Peyer's patch (tissue), 4 donors: ENCODE measurements around the gene MRPL1. TPM values are rescaled to one million over a fixed set of nuclear protein-coding genes. Genes with fewer than 3 reads are reported as not detected.

Source experiments
- DNase-seq, 3 donors: peaks; one replicate each; pipeline ENCODE4 v3.0.0-alpha.2; 2017 to 2019
- H3K27ac ChIP-seq, 4 donors: fragments of 200-600 bp; sonication (generic); one replicate each; pipeline ENCODE4 v1.5.1; 2016 to 2019
- H3K27me3 ChIP-seq, 2 donors: fragments of 200-600 bp; sonication (generic); one replicate each; pipeline ENCODE4 v1.5.1; 2019
- H3K36me3 ChIP-seq, 3 donors: fragments of 200-600 bp; sonication (generic); one replicate each; pipeline ENCODE4 v1.5.1; 2016 to 2019
- H3K4me1 ChIP-seq, 4 donors: fragments of 200-600 bp; sonication (generic); one replicate each; pipeline ENCODE4 v1.5.1; 2016 to 2019
- H3K4me3 ChIP-seq, 4 donors: fragments of 200-600 bp; sonication (generic); 1 replicate in 3 of 4; 2 replicates in 1 of 4; pipeline ENCODE4 v1.5.1; 2016 to 2019; ENCODE audit warnings: mild to moderate bottlenecking in 1 of 4
- H3K9me3 ChIP-seq, 4 donors: fragments of 200-600 bp; sonication (generic); one replicate each; pipeline ENCODE4 v1.5.1; 2016 to 2019; ENCODE audit warnings: mild to moderate bottlenecking in 1 of 4
- POLR2A ChIP-seq, 2 donors: fragments of 450-650 bp; IDR thresholded peaks; one replicate each; pipeline ENCODE4 v1.5.1; 2017; ENCODE audit warnings: antibody characterized with exemption in 2 of 2, mild to moderate bottlenecking in 2 of 2, moderate library complexity in 2 of 2
- total RNA-seq, 4 donors: library from RNA; depleted of rRNA; stranded (reverse); fragments of >200 nt; gene quantifications; one replicate each; pipeline ENCODE4 v1.1.0, GENCODE V29; 2016
- TF ChIP-seq, protein P1 (sequence below), 6 experiments: fragments of 450-650 bp in 4 of 6; fragments of 200-600 bp in 2 of 6; sonication (generic) in 1 of 6; IDR thresholded peaks; one replicate each; pipeline ENCODE4 v1.5.1; 2017 to 2019; ENCODE audit warnings: antibody characterized with exemption in 6 of 6, mild to moderate bottlenecking in 3 of 6, moderate library complexity in 1 of 6

MRPL1 gene
- total RNA-seq, 4 donors from 2014 or later: 12.8 to 30.5 (median 16.8) TPM

DNA sequence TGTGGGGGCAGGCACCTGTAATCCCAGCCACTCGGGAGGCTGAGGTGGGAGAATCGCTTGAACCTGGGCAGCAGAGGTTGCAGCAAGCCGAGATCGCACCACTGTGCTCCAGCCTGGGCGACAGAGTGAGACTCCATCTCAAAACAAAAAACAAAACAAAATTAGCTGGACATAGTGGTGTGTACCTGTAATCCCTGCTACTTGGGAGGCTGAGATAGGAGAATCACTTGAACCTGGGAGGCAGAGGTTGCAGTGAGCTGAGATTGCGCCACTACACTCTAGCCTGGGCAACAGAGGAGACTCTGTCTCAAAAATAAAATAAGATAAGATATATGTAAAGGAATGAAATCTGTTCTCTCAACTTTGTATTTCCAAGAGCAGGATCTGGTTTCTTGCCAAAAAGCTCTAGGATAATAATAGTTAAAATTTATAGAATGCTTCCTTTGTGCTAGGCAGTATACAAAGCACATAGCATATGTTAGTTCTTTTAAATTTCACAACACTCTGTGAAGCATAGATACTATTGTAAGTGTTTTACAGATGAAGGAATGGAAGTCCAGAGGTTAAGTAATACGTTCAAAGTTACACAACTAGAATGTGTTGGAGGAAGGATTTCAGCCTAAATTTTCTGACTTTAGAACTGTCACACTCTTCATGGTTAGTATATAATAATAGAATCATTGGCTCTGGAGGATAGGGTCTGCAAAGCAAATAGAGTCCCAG is 10.3 kb downstream of the MRPL1 start:
- no peak for TF ChIP-seq POLR2A (IDR thresholded peaks at IDR 0.05)
- TF ChIP-seq, protein P1, sequence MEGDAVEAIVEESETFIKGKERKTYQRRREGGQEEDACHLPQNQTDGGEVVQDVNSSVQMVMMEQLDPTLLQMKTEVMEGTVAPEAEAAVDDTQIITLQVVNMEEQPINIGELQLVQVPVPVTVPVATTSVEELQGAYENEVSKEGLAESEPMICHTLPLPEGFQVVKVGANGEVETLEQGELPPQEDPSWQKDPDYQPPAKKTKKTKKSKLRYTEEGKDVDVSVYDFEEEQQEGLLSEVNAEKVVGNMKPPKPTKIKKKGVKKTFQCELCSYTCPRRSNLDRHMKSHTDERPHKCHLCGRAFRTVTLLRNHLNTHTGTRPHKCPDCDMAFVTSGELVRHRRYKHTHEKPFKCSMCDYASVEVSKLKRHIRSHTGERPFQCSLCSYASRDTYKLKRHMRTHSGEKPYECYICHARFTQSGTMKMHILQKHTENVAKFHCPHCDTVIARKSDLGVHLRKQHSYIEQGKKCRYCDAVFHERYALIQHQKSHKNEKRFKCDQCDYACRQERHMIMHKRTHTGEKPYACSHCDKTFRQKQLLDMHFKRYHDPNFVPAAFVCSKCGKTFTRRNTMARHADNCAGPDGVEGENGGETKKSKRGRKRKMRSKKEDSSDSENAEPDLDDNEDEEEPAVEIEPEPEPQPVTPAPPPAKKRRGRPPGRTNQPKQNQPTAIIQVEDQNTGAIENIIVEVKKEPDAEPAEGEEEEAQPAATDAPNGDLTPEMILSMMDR (IDR thresholded peaks at IDR 0.05): no peak
- Histone ChIP-seq H3K4me3 (no peak overlapping the region), H3K4me1 (no peaks in the 10 kb centered on the region), H3K36me3 (peaks cover 0 to 32% (median 0%) of the 10 kb centered on the region in 3 donors), H3K27me3 (no peaks in the 10 kb centered on the region), H3K27ac (no peak overlapping the region), H3K9me3 (no peaks in the 10 kb centered on the region)
- no peak for DNase-seq

DNA sequence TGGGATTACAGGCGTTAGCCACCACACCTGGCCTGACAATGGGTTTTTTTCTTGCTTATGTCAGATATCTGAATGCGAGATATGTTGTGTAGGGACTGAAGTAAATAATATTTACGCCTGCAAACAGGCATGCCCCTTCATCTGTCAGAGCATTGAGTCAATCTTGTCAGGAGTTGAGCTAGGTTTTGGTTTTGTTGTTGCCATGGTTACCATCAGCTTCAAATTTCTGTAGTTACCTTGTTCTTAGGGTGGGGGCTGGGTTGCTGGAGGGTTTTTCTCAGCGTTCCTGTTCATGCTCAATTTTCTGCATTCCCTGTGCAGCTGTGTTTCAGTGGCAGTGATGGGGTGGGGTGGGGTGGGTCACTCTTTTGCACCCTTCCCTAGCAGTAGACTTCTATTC is 14.5 kb downstream of the MRPL1 start:
- DNase-seq: no peak
- Histone ChIP-seq H3K36me3 (peaks cover 0 to 32% (median 0%) of the 10 kb centered on the region in 3 donors), H3K27me3 (no peaks in the 10 kb centered on the region), H3K9me3 (no peaks in the 10 kb centered on the region), H3K27ac (no peak overlapping the region), H3K4me1 (no peaks in the 10 kb centered on the region), H3K4me3 (no peak overlapping the region)
- TF ChIP-seq, protein P1 (IDR thresholded peaks at IDR 0.05): no peak

DNA sequence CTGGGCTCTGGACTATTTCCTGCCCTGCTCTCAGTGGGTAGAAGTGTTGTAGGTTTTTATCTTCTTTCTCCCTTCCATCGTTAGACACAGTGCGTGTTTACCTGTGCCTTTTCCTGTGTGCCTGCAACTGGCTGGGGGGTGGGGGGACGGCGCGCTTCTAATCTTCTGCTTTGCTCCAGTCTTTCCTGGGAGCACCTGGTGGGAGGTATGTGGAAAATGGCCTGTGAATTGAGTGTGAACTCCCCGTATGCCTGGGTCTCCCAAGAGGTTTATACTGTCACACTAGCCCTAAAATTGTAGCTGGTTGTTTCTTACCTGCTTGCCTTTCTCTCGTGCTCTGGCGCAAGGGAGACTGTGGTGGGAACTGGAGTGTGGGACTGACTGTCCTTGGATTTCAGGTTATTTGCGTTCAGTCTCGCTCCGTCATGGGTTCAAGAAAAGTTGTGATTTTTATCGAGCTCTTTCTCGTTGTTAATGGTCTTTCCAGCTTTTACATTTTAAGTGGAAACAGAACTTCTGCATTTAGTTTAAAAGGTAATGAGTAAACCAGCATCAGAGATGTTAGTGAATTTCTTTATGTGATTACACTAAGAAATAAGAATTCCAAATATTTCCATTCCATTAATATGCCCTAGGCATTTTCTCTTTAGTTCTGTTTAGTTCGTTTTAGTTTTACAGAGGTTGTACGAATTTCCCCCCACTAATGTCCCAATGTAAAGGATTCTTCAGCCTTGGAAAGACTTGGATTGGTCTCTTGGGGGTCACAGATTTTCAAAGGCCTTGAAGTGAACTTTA is 15.3 kb downstream of the MRPL1 start:
- Histone ChIP-seq H3K36me3 (peaks cover 0 to 25% (median 0%) of the 10 kb centered on the region in 3 donors), H3K27ac (no peak overlapping the region), H3K27me3 (no peaks in the 10 kb centered on the region), H3K9me3 (no peaks in the 10 kb centered on the region), H3K4me3 (no peak overlapping the region), H3K4me1 (no peaks in the 10 kb centered on the region)
- no peak for DNase-seq
- TF ChIP-seq POLR2A (IDR thresholded peaks at IDR 0.05): no peak
- TF ChIP-seq, protein P1 (IDR thresholded peaks at IDR 0.05): no peak

DNA sequence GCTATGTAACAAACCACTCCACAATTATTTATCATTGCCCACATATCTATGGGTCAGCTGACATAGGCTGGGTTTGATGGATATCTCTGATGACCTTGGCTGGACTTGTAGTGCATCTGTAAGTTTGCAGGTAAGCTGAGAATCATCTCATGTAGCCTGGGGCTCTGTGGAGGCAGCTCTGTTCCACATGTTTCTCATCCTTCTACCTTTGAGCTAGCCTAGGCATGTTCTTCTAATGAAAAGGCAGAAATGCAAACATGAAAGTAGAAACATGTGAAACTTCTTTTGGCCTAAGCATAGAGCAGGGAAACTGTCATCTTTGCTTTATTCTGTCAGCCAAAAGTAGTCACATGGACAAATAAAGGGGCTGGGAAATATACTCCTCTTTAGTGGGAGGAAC is 18.2 kb downstream of the MRPL1 start:
- Histone ChIP-seq H3K4me1 (no peaks in the 10 kb centered on the region), H3K9me3 (no peaks in the 10 kb centered on the region), H3K4me3 (no peak overlapping the region), H3K27ac (no peak overlapping the region), H3K36me3 (peaks cover 0 to 25% (median 0%) of the 10 kb centered on the region in 3 donors), H3K27me3 (no peaks in the 10 kb centered on the region)
- TF ChIP-seq, protein P1 (IDR thresholded peaks at IDR 0.05): no peak
- TF ChIP-seq POLR2A (IDR thresholded peaks at IDR 0.05): no peak
- no peak for DNase-seq

DNA sequence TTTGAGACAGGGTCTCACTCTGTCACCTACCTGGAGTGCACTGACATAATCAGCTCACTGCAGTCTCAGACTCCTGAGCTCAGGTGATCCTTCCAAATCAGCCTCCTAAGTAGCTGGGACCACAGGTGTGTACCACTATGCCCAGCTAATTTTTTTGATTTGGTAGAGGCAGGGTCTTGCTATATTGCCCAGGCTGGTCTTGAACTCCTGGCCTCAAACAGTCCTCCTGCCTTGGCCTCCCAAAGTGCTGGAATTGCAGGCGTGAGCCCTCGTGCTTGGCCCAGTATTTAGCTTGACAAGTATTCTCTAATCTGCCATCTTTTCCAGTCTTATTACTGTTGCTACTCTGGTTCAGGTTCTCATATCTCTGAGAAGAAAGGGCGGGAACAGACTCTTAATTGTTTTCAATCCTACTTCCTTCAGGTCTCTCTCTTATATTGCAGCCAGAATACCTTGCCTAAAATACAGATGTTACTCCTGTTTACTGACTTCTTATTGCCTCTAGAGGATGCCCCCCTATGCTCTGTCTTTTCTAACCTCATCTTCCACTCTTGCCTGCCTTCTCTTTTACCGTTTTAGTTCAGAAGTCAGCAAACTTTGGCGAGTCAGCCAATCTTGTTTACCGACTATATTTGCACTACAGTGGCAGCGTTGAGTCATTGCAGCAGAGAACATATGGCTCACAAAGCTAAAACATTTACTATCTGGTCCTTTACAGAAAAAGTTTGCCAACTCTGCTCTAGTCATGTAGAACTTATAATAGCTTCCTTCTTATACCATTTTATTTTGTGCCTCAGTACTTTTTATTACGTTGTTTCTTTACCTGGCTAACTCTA is 19.0 kb downstream of the MRPL1 start:
- no peaks in the 10 kb centered on the region for H3K4me1 ChIP-seq
- H3K36me3 ChIP-seq: peaks cover 0 to 31% (median 0%) of the 10 kb centered on the region in 3 donors
- TF ChIP-seq, protein P1 (IDR thresholded peaks at IDR 0.05): peak in 3 of 6 experiments; percentile 27 to 30 (median 30)
- TF ChIP-seq POLR2A (IDR thresholded peaks at IDR 0.05): no peak
- no peak overlapping the region for H3K27ac ChIP-seq
- no peak for DNase-seq
- no peaks in the 10 kb centered on the region for H3K27me3 ChIP-seq
- H3K9me3 ChIP-seq: no peaks in the 10 kb centered on the region
- H3K4me3 ChIP-seq: no peak overlapping the region
